HCT116 (cell line): Measurements from ENCODE around the gene TTC29.

Experiments used
- CEBPB ChIP-seq: IDR thresholded peaks from 2 replicates; pipeline ENCODE4 v1.6.1; 2012; ENCODE audit warnings: low read depth
- CTCF ChIP-seq, 3 experiments: fragments of 200-600 bp in 1 of 3; sonication (generic) in 1 of 3; IDR thresholded peaks in 2 of 3; conservative IDR thresholded peaks in 1 of 3; 2 replicates each; pipeline ENCODE4 v1.5.1; 2012 to 2017; ENCODE audit warnings: low read depth in 2 of 3, low read length in 2 of 3, antibody characterized with exemption in 1 of 3, borderline replicate concordance in 1 of 3, control low read depth in 1 of 3, mild to moderate bottlenecking in 1 of 3, mixed read lengths in 1 of 3, mixed run types in 1 of 3, moderate library complexity in 1 of 3; ENCODE audit not compliant: insufficient read depth in 1 of 3
- ELF1 ChIP-seq: IDR thresholded peaks from 2 replicates; pipeline ENCODE4 v1.6.1; 2012; ENCODE audit warnings: low read depth, borderline replicate concordance
- EZH2 ChIP-seq: fragments of 200-600 bp; sonication (generic); IDR thresholded peaks from 2 replicates; pipeline ENCODE4 v1.6.1; 2017; ENCODE audit warnings: antibody characterized with exemption, mixed run types
- EZH2phosphoT487 ChIP-seq: fragments of 200-600 bp; IDR thresholded peaks from 2 replicates; pipeline ENCODE4 v1.6.1; 2018; ENCODE audit warnings: antibody characterized with exemption, borderline replicate concordance
- JUND ChIP-seq: IDR thresholded peaks from 2 replicates; pipeline ENCODE4 v1.6.1; 2012
- POLR2A ChIP-seq: IDR thresholded peaks from 2 replicates; pipeline ENCODE4 v1.7.0; 2011; ENCODE audit warnings: borderline replicate concordance; ENCODE audit not compliant: insufficient read depth, insufficient read length; ENCODE audit errors: extremely low read depth
- POLR2AphosphoS5 ChIP-seq: IDR thresholded peaks from 2 replicates; pipeline ENCODE4 v1.6.1; 2011; ENCODE audit warnings: mild to moderate bottlenecking, low read depth, low read length, moderate library complexity
- TCF7L2 ChIP-seq: IDR thresholded peaks from 2 replicates; pipeline ENCODE4 v1.7.0; 2011; ENCODE audit warnings: borderline replicate concordance, inconsistent platforms; ENCODE audit not compliant: insufficient read depth, insufficient read length; ENCODE audit errors: extremely low read depth
- ZBTB33 ChIP-seq: IDR thresholded peaks from 2 replicates; pipeline ENCODE4 v1.6.1; 2011; ENCODE audit warnings: mild to moderate bottlenecking, low read length, moderate library complexity; ENCODE audit not compliant: insufficient replicate concordance; ENCODE audit errors: extremely low read depth
- ZNF274 ChIP-seq: fragments of 200-500 bp; sonication (Bioruptor generic); IDR thresholded peaks from 2 replicates; pipeline ENCODE4 v1.6.1; 2014; ENCODE audit warnings: mild to moderate bottlenecking, low read depth, low read length, inconsistent platforms
- TF ChIP-seq, protein P1 (sequence below): IDR thresholded peaks from 2 replicates; pipeline ENCODE4 v1.6.1; 2012

DNA sequence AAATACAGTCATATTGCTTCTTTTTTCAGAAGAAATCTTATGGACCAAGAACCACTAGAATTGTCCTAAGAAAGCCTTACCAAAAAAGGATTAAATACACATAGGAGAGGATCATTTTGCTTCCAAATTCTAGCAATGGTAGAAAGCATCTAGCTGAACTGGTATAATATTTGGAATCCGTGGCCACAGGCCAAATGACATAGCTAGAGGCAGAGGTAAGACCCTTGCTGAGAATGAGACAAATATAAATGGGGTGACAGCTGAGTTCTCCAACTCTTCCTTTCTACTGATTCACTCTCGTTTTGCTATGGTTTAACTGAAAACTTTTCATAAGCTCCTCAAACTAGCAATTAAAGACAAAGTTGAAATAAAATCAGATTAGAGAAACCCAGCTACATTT lies 150.0 kb downstream of the TTC29 start:
- TF ChIP-seq CTCF (IDR thresholded peaks at IDR 0.05 in 2 of 3, conservative IDR thresholded peaks at IDR 0.05 in 1 of 3; ENCODE audit: borderline replicate concordance in 1 of 3, insufficient read depth in 1 of 3, low read depth in 2 of 3, low read length in 2 of 3) (no peak), POLR2A (no peak), POLR2AphosphoS5 (no peak), CEBPB (no peak), TCF7L2 (no peak), ZNF274 (no peak), EZH2phosphoT487 (no peak), JUND (no peak), EZH2 (no peak), ZBTB33 (no peak), ELF1 (no peak)
- TF ChIP-seq, protein P1, sequence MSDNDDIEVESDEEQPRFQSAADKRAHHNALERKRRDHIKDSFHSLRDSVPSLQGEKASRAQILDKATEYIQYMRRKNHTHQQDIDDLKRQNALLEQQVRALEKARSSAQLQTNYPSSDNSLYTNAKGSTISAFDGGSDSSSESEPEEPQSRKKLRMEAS, result no peak
